ENCODE data around the gene GOLGA1. TPM values are rescaled to one million over a fixed set of nuclear protein-coding genes. Genes with fewer than 3 reads are reported as not detected.
A peak's percentile ranks its signal among the peaks of the same experiment; 100 is the strongest.

The GOLGA1 gene
- total and polyA plus RNA-seq, 10 of the 15 experiments (the other 5 are each of a cell fraction or from before 2014, with no cell fraction given) = 2.9 to 14.1 (median 8.1) TPM

DNA sequence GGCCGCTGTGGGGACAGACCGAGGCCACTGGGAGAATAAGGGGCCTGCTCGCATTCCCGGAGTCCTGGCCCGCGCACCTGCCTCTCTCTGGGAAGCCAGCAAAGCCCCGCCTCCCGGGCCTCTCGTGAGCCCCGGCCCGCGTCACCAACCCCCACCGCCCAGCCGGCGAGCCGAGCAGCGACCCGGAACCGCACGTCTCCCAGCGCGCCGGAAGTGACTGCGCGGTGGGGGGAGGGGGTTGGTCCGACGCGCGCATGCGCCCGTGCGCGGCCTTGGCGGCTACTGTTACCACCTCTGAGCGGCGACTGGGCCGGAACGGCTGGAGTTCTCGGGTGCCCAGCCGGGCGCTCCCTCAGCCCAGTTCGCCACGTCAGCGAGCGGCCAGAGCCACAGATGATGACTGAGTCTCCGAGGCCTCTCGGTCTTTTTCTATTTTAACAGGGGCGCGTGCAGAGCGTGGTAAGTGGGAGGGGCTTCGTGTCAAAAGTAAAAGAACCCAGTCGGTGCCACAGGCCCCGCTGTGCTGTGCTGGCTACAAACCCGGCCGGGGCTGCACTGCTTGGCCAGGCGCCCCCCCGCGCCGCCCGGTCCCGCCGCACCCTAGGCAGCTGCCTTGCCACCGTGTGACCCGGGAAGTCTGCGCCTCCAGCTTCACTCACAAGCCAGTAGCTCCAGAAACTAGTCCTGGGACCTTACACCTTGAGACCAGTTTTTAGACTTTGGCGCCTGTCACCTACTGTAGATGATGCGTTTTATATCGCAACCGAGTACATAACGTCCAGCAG, at the start of gene GOLGA1 (continued):
- no peak for TF ChIP-seq FOXK2 (IDR thresholded peaks at IDR 0.05)
- TF ChIP-seq, protein P1, sequence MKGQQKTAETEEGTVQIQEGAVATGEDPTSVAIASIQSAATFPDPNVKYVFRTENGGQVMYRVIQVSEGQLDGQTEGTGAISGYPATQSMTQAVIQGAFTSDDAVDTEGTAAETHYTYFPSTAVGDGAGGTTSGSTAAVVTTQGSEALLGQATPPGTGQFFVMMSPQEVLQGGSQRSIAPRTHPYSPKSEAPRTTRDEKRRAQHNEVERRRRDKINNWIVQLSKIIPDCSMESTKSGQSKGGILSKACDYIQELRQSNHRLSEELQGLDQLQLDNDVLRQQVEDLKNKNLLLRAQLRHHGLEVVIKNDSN (IDR thresholded peaks at IDR 0.05; ENCODE audit: borderline replicate concordance, extremely low read length, insufficient read depth, low read depth, low read length) = no peak
- no peak for TF ChIP-seq ZNF622 (IDR thresholded peaks at IDR 0.05)
- TF ChIP-seq MTA2 (IDR thresholded peaks at IDR 0.05; ENCODE audit: low read depth) = no peak
- TF ChIP-seq CHD2 (IDR thresholded peaks at IDR 0.05; ENCODE audit: borderline replicate concordance, low read depth, low read length) = peak; percentile 97
- TF ChIP-seq NFXL1 (IDR thresholded peaks at IDR 0.05; ENCODE audit: borderline replicate concordance) = no peak
- no peak for TF ChIP-seq FOS (IDR thresholded peaks at IDR 0.05; ENCODE audit: borderline replicate concordance, extremely low read depth, insufficient read length)
- TF ChIP-seq MYC (IDR thresholded peaks at IDR 0.05; ENCODE audit: insufficient read depth, insufficient read length, insufficient replicate concordance, low read length, severe bottlenecking) = no peak
- peak; percentile 76 for TF ChIP-seq HCFC1 (IDR thresholded peaks at IDR 0.05; ENCODE audit: low read length)
- TF ChIP-seq PRDM15 (CRISPR knock-in tag; IDR thresholded peaks at IDR 0.05) = no peak
- no peak for TF ChIP-seq STAT1 (conservative IDR thresholded peaks at IDR 0.05)
- no peak for TF ChIP-seq BRCA1 (IDR thresholded peaks at IDR 0.05; ENCODE audit: low read depth, low read length)
- TF ChIP-seq SMAD1 (IDR thresholded peaks at IDR 0.05; ENCODE audit: low read depth, partially characterized antibody) = no peak
- TF ChIP-seq HDAC2 (IDR thresholded peaks at IDR 0.05) = no peak
- TF ChIP-seq SIN3A (IDR thresholded peaks at IDR 0.05; ENCODE audit: low read depth, low read length) = peak; percentile 58; the same call in 1 of the 2 replicates
- TF ChIP-seq, protein P2, sequence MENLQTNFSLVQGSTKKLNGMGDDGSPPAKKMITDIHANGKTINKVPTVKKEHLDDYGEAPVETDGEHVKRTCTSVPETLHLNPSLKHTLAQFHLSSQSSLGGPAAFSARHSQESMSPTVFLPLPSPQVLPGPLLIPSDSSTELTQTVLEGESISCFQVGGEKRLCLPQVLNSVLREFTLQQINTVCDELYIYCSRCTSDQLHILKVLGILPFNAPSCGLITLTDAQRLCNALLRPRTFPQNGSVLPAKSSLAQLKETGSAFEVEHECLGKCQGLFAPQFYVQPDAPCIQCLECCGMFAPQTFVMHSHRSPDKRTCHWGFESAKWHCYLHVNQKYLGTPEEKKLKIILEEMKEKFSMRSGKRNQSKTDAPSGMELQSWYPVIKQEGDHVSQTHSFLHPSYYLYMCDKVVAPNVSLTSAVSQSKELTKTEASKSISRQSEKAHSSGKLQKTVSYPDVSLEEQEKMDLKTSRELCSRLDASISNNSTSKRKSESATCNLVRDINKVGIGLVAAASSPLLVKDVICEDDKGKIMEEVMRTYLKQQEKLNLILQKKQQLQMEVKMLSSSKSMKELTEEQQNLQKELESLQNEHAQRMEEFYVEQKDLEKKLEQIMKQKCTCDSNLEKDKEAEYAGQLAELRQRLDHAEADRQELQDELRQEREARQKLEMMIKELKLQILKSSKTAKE (IDR thresholded peaks at IDR 0.05; ENCODE audit: low read depth, poor library complexity, severe bottlenecking) = no peak
- TF ChIP-seq ZSCAN29 (IDR thresholded peaks at IDR 0.05) = no peak
- TF ChIP-seq ASH2L (IDR thresholded peaks at IDR 0.05; ENCODE audit: borderline replicate concordance, low read depth) = no peak
- peak; percentile 98 for TF ChIP-seq CREM (IDR thresholded peaks at IDR 0.05; ENCODE audit: low read depth)
- TF ChIP-seq SMARCA5 (IDR thresholded peaks at IDR 0.05) = peak; percentile 47; the same call in 1 of the 2 replicates
- TF ChIP-seq, protein P3, sequence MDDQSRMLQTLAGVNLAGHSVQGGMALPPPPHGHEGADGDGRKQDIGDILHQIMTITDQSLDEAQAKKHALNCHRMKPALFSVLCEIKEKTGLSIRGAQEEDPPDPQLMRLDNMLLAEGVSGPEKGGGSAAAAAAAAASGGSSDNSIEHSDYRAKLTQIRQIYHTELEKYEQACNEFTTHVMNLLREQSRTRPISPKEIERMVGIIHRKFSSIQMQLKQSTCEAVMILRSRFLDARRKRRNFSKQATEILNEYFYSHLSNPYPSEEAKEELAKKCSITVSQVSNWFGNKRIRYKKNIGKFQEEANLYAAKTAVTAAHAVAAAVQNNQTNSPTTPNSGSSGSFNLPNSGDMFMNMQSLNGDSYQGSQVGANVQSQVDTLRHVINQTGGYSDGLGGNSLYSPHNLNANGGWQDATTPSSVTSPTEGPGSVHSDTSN (IDR thresholded peaks at IDR 0.05; ENCODE audit: insufficient replicate concordance, low read depth, low read length) = no peak
- peak; percentile 28; the same call in 1 of the 3 replicates for TF ChIP-seq POU2F2 (IDR thresholded peaks at IDR 0.05; ENCODE audit: borderline replicate concordance, low read depth, low read length)
- TF ChIP-seq ZNF274 (IDR thresholded peaks at IDR 0.05; ENCODE audit: insufficient read depth, insufficient read length) = no peak
